ENCODE data around the gene ST3GAL4. TPM values are rescaled to one million over a fixed set of nuclear protein-coding genes. Genes with fewer than 3 reads are reported as not detected.
A peak's percentile ranks its signal among the peaks of the same experiment; 100 is the strongest.

ST3GAL4 gene
- total and polyA plus RNA-seq, 9 of the 15 experiments (the other 6 are each of a cell fraction or from before 2014, with no cell fraction given): 0.27 to 22.9 (median 10.5) TPM

DNA sequence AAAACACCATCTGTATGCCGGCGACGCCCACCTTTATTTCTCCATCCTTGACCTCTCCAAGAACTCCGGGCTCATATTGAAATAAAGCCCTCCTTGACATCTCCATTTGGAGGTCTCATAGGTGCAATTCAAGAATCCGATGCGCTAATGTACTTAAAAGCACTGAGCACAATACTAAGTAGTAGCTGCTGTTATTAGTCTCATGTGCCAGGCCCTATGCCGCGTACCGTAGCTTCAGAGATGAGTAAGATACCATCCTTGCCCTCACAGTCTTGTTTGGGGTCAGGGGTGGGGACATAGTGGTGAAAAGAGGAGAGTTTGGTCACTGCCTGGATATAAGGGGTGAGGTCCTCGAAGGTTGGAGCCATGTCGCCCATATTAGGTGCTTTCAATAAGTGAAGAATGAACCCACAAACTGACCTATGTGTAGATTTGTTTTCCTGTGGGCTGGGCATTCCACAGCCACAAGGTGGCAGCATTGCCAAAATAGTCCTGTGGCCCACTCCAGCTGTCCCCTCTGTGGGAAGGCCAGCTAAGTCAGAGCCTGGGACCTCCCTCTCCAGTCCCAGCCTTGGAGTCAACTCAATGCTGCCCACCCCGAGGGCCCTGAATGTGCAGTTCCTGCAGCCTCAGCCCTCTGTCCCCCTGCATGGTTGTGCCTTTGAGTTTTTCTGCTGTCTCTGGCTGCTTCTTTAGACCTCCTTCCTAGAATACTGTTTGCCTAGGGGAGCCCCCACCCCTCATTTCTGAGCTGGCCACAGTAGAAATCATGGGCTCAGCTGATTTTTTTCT lies 45.1 kb upstream of the ST3GAL4 start (continued):
- TF ChIP-seq, protein P1, sequence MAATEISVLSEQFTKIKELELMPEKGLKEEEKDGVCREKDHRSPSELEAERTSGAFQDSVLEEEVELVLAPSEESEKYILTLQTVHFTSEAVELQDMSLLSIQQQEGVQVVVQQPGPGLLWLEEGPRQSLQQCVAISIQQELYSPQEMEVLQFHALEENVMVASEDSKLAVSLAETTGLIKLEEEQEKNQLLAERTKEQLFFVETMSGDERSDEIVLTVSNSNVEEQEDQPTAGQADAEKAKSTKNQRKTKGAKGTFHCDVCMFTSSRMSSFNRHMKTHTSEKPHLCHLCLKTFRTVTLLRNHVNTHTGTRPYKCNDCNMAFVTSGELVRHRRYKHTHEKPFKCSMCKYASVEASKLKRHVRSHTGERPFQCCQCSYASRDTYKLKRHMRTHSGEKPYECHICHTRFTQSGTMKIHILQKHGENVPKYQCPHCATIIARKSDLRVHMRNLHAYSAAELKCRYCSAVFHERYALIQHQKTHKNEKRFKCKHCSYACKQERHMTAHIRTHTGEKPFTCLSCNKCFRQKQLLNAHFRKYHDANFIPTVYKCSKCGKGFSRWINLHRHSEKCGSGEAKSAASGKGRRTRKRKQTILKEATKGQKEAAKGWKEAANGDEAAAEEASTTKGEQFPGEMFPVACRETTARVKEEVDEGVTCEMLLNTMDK (IDR thresholded peaks at IDR 0.05; ENCODE audit: borderline replicate concordance, insufficient read depth, low read depth, low read length, poor library complexity, severe bottlenecking): peak; percentile 20
- TF ChIP-seq ARID2 (IDR thresholded peaks at IDR 0.05): peak; percentile 85
- TF ChIP-seq HDGF (IDR thresholded peaks at IDR 0.05): no peak

DNA sequence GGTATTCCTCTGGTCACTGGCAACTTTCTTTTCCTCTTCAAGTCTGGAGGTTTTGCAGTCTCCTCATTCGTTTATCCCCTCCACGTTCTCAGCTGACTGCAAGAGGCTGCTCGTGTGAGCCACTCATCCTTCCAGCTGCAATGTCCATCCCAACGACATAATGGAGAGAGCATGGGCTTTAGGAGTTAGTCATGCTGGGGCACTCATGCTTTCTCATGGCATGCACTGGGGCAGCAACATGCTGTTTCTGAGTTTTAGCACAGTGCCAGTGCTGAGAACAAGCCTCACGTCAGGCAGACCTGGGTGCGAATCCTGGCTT lies 44.5 kb upstream of the ST3GAL4 start:
- DNase-seq (ENCODE audit: extremely low read depth in 1 of 4, low spot score in 3 of 4) (no peak), FAIRE-seq (no peak), ATAC-seq (no peak)
- Histone ChIP-seq H3K4me1 (replicated peaks in 1 of 2; ENCODE audit: control insufficient read depth in 2 of 2, insufficient read depth in 2 of 2, low read length in 2 of 2) (no peaks in the 10 kb centered on the region), H3K79me2 (ENCODE audit: control insufficient read depth, insufficient read depth, low read length) (no peaks in the 10 kb centered on the region), H2AFZ (ENCODE audit: low read depth, low read length) (no peak overlapping the region), H3K36me3 (ENCODE audit: control insufficient read depth, insufficient read depth, low read length) (peaks cover 8% of the 10 kb centered on the region; the same call in 2 of the 3 replicates), H3K4me3 (no peak overlapping the region), H3K9ac (ENCODE audit: insufficient read depth in 1 of 2, low read depth in 2 of 2, low read length in 2 of 2) (no peak overlapping the region), H4K20me1 (replicated peaks; ENCODE audit: control insufficient read depth, insufficient read depth, low read length) (no peaks in the 10 kb centered on the region; the same call in 1 of the 2 replicates), H3K9me1 (ENCODE audit: control insufficient read depth, insufficient read depth, low read length) (no peaks in the 10 kb centered on the region), H3K4me2 (ENCODE audit: insufficient read depth, low read length) (no peak overlapping the region), H3K27me3 (ENCODE audit: control insufficient read depth in 2 of 2, insufficient read depth in 2 of 2, low read length in 2 of 2) (no peaks in the 10 kb centered on the region; a peak in 1 of 5 replicates), H3K27ac (ENCODE audit: extremely low read depth, low read depth, low read length) (no peak overlapping the region), H3K9me3 (replicated peaks; ENCODE audit: control insufficient read depth, insufficient read depth, low read depth, low read length) (no peaks in the 10 kb centered on the region)
- ChIA-PET POLR2A (interaction anchor here (0.6 to 1.1 kb wide), 4 partner anchors 11 to 170 kb away, joined by 3 read pairs; no protein-coding TSS in a partner anchor), CTCF (ENCODE audit: low intra/inter-chr PET ratio) (interaction anchor here (1.4 to 3.6 kb wide), 4 partner anchors 49 to 170 kb away, joined by 5 to 27 read pairs (median 10); no protein-coding TSS in a partner anchor)
- TF ChIP-seq RBM17 (IDR thresholded peaks at IDR 0.05; ENCODE audit: borderline replicate concordance, low read depth, low read length): no peak
- no peak for TF ChIP-seq MYBL2 (IDR thresholded peaks at IDR 0.05; ENCODE audit: low read depth)
- TF ChIP-seq MYBL2 (CRISPR knock-in tag; IDR thresholded peaks at IDR 0.05; ENCODE audit: borderline replicate concordance): no peak
- no peak for TF ChIP-seq PURB (CRISPR knock-in tag; IDR thresholded peaks at IDR 0.05; ENCODE audit: low read depth)
- TF ChIP-seq ETS1 (conservative IDR thresholded peaks at IDR 0.05; ENCODE audit: control insufficient read depth, low read depth, low read length): no peak
- TF ChIP-seq NR4A1 (CRISPR knock-in tag; IDR thresholded peaks at IDR 0.05): no peak
- no peak for TF ChIP-seq NR4A1 (tag; IDR thresholded peaks at IDR 0.05)
- no peak for TF ChIP-seq CBFB (CRISPR knock-in tag; IDR thresholded peaks at IDR 0.05)
- 81% methylated on average over 4 of the region's 6 CpGs for WGBS (ENCODE audit: insufficient coverage, low coverage, missing lambda C conversion rate)
- no TSS peak for BruUV-seq (replicated peaks)
- intact Hi-C loops (cut with micrococcal nuclease) (loop anchor here (1.0 to 5.0 kb wide), 5 partner anchors 45 to 169 kb away; no protein-coding TSS in a partner anchor), in situ Hi-C loops (cut with MboI) (loop anchor here (25.0 kb wide), 2 partner anchors 101 to 676 kb away; no protein-coding TSS in a partner anchor)

All from K562 (cell line).